ENCODE results near the gene MAP3K21.

The MAP3K21 gene

DNA sequence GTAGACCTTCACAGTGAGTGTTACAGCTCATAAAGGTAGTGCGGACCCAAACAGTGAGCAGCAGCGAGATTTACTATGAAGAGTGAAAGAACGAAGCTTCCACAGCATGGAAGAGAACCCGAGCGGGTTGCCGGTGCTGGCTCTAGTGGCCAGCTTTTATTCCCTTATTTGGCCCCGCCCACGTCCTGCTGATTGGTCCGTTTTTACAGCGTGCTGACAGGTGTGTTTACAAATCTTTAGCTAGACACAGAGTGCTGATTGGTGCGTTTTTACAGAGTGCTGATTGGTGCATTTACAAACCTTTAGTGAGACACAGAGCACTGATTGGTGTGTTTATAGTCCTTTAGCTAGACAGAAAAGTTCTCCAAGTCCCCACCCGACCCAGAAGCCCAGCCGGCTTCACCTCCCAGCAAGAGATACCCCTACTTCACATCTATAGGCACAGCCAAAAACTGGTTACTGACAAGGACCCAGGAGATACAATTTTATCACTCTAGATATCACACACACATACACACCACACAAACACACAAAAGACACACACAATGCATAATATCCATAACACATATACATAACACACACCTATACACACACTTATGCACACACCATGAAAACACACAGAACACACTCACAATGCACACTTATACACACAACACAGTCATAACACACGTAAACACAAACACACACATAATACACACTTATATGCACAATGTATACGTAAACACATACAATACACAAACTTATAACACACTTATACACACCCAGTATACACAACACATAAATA lies 68.5 kb downstream of the MAP3K21 start:
- Histone ChIP-seq H3K9ac (ENCODE audit: low read depth, low read length) (no peak overlapping the region), H3K4me3 (ENCODE audit: low read depth, low read length) (no peak overlapping the region), H3K4me1 (ENCODE audit: control insufficient read depth, insufficient read depth, low read length) (no peaks in the 10 kb centered on the region), H3K36me3 (ENCODE audit: control insufficient read depth, insufficient read depth, low read length) (no peaks in the 10 kb centered on the region), H3K9me3 (ENCODE audit: control insufficient read depth, insufficient read depth, low read length) (no peaks in the 10 kb centered on the region), H3K27me3 (ENCODE audit: control insufficient read depth, insufficient read depth, low read length) (no peaks in the 10 kb centered on the region)

GRCh38 chr1:233406339-233406960 lies 78.9 kb downstream of the MAP3K21 start:
- no peak overlapping the region for H3K9ac ChIP-seq (ENCODE audit: low read depth, low read length)
- no peaks in the 10 kb centered on the region for H3K27me3 ChIP-seq (ENCODE audit: control insufficient read depth, insufficient read depth, low read length)
- H3K4me1 ChIP-seq (ENCODE audit: control insufficient read depth, insufficient read depth, low read length), result no peaks in the 10 kb centered on the region
- H3K4me3 ChIP-seq (ENCODE audit: low read depth, low read length), result no peak overlapping the region
- no peaks in the 10 kb centered on the region for H3K36me3 ChIP-seq (ENCODE audit: control insufficient read depth, insufficient read depth, low read length)
- no peaks in the 10 kb centered on the region for H3K9me3 ChIP-seq (ENCODE audit: control insufficient read depth, insufficient read depth, low read length)

- no peaks in the 10 kb centered on the region for H3K4me1 ChIP-seq (ENCODE audit: control insufficient read depth, insufficient read depth, low read length)
- no peaks in the 10 kb centered on the region for H3K36me3 ChIP-seq (ENCODE audit: control insufficient read depth, insufficient read depth, low read length)
- H3K9me3 ChIP-seq (ENCODE audit: control insufficient read depth, insufficient read depth, low read length), result no peaks in the 10 kb centered on the region
- H3K4me3 ChIP-seq (ENCODE audit: low read depth, low read length), result no peak overlapping the region
- H3K9ac ChIP-seq (ENCODE audit: low read depth, low read length), result no peak overlapping the region
- no peaks in the 10 kb centered on the region for H3K27me3 ChIP-seq (ENCODE audit: control insufficient read depth, insufficient read depth, low read length)
Measured at GRCh38 chr1:233406994-233407631, 79.6 kb downstream of the MAP3K21 start.

- no peaks in the 10 kb centered on the region for H3K9me3 ChIP-seq (ENCODE audit: control insufficient read depth, insufficient read depth, low read length)
- H3K36me3 ChIP-seq (ENCODE audit: control insufficient read depth, insufficient read depth, low read length), result no peaks in the 10 kb centered on the region
- H3K4me3 ChIP-seq (ENCODE audit: low read depth, low read length), result no peak overlapping the region
- no peaks in the 10 kb centered on the region for H3K27me3 ChIP-seq (ENCODE audit: control insufficient read depth, insufficient read depth, low read length)
- H3K4me1 ChIP-seq (ENCODE audit: control insufficient read depth, insufficient read depth, low read length), result no peaks in the 10 kb centered on the region
- no peak overlapping the region for H3K9ac ChIP-seq (ENCODE audit: low read depth, low read length)
Measured at GRCh38 chr1:233409540-233409939, 82.0 kb downstream of the MAP3K21 start.

- Histone ChIP-seq H3K4me1 (ENCODE audit: control insufficient read depth, insufficient read depth, low read length) (no peaks in the 10 kb centered on the region), H3K36me3 (ENCODE audit: control insufficient read depth, insufficient read depth, low read length) (no peaks in the 10 kb centered on the region), H3K27me3 (ENCODE audit: control insufficient read depth, insufficient read depth, low read length) (no peaks in the 10 kb centered on the region), H3K9ac (ENCODE audit: low read depth, low read length) (no peak overlapping the region), H3K9me3 (ENCODE audit: control insufficient read depth, insufficient read depth, low read length) (no peaks in the 10 kb centered on the region), H3K4me3 (ENCODE audit: low read depth, low read length) (no peak overlapping the region)
Measured at GRCh38 chr1:233410906-233411305, 83.4 kb downstream of the MAP3K21 start.

- no peaks in the 10 kb centered on the region for H3K36me3 ChIP-seq (ENCODE audit: control insufficient read depth, insufficient read depth, low read length)
- no peaks in the 10 kb centered on the region for H3K27me3 ChIP-seq (ENCODE audit: control insufficient read depth, insufficient read depth, low read length)
- H3K4me3 ChIP-seq (ENCODE audit: low read depth, low read length), result no peak overlapping the region
- no peak overlapping the region for H3K9ac ChIP-seq (ENCODE audit: low read depth, low read length)
- H3K4me1 ChIP-seq (ENCODE audit: control insufficient read depth, insufficient read depth, low read length), result no peaks in the 10 kb centered on the region
- H3K9me3 ChIP-seq (ENCODE audit: control insufficient read depth, insufficient read depth, low read length), result no peaks in the 10 kb centered on the region
Measured at GRCh38 chr1:233412812-233413211, 85.3 kb downstream of the MAP3K21 start.

DNA sequence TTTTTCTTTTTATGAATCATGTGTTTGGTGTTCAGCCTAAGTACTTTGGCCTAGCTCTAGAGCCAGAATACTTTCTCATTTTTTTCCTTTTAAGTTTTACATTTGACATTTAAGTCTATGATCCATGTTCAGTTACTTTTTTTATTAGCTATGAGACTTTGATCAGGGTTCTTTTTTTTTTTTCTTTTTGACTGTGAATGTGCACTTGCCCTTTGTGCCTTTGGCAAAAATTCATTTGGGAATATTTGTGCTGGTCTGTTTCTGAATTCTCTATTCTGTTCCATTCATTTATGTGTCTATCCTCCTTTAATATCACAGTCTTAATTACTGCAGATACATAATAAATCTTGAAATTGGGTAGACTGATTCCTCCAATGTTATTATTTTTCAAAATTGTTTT lies 93.8 kb downstream of the MAP3K21 start:
- Histone ChIP-seq H3K9ac (ENCODE audit: low read depth, low read length) (no peak overlapping the region), H3K27me3 (ENCODE audit: control insufficient read depth, insufficient read depth, low read length) (no peaks in the 10 kb centered on the region), H3K4me3 (ENCODE audit: low read depth, low read length) (no peak overlapping the region), H3K36me3 (ENCODE audit: control insufficient read depth, insufficient read depth, low read length) (no peaks in the 10 kb centered on the region), H3K9me3 (ENCODE audit: control insufficient read depth, insufficient read depth, low read length) (no peaks in the 10 kb centered on the region), H3K4me1 (ENCODE audit: control insufficient read depth, insufficient read depth, low read length) (no peaks in the 10 kb centered on the region)

- no peaks in the 10 kb centered on the region for H3K4me1 ChIP-seq (ENCODE audit: control insufficient read depth, insufficient read depth, low read length)
- no peaks in the 10 kb centered on the region for H3K36me3 ChIP-seq (ENCODE audit: control insufficient read depth, insufficient read depth, low read length)
- no peak overlapping the region for H3K4me3 ChIP-seq (ENCODE audit: low read depth, low read length)
- H3K27me3 ChIP-seq (ENCODE audit: control insufficient read depth, insufficient read depth, low read length), result no peaks in the 10 kb centered on the region
- H3K9ac ChIP-seq (ENCODE audit: low read depth, low read length), result no peak overlapping the region
- H3K9me3 ChIP-seq (ENCODE audit: control insufficient read depth, insufficient read depth, low read length), result no peaks in the 10 kb centered on the region
Measured at GRCh38 chr1:233424779-233425178, 97.3 kb downstream of the MAP3K21 start.

DNA sequence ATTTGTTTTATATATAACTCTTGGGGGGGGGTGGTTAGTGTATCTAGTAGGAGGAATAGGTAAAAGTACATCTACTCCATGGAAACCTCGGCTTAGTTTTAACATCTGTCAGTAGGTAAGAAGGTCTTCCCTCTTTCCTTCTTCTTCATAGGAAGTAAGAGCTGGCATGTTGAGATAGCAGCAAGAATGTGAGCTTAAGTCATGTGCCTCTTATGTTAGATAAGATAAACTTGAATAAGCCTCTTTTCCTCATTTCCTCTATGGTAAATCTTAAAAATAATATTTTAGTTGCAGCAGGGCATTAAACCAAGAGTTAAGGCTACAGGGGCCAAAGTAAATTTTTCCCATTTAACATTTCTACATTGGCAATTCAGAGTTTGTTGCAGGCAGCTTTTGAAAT lies 100.4 kb downstream of the MAP3K21 start:
- Histone ChIP-seq H3K36me3 (ENCODE audit: control insufficient read depth, insufficient read depth, low read length) (no peaks in the 10 kb centered on the region), H3K27me3 (ENCODE audit: control insufficient read depth, insufficient read depth, low read length) (no peaks in the 10 kb centered on the region), H3K9me3 (ENCODE audit: control insufficient read depth, insufficient read depth, low read length) (no peaks in the 10 kb centered on the region), H3K4me3 (ENCODE audit: low read depth, low read length) (no peak overlapping the region), H3K4me1 (ENCODE audit: control insufficient read depth, insufficient read depth, low read length) (no peaks in the 10 kb centered on the region), H3K9ac (ENCODE audit: low read depth, low read length) (no peak overlapping the region)

DNA sequence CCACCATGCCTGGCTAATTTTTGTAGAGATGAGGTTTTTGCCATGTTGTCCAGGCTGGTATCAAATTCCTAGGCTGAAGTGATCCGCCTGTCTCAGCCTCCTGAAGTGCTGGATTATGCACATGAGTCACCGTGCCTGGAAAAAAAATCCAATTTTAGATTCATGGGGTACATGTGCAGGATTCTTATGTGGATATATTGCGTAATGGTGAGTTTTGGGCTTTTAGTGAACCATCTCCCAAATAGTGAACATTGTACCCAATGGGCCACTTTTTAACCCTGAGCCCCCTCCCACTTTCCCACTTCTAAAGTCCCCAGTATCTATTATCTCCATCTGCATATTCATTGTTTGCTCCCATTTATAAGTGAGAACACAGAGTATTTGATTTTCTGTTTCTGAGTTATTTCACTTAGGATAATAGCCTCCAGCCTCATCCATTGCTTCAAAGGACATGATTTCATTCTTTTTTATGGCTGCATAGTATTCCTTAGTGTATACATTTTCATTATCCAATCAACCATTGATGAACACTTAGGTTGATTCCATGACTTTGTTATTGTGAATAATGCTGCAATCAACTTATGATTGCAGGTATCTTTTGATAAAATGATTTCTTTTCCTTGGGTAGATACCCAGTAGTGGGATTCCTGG lies 104.4 kb downstream of the MAP3K21 start:
- Histone ChIP-seq H3K4me3 (ENCODE audit: low read depth, low read length) (no peak overlapping the region), H3K27me3 (ENCODE audit: control insufficient read depth, insufficient read depth, low read length) (no peaks in the 10 kb centered on the region), H3K36me3 (ENCODE audit: control insufficient read depth, insufficient read depth, low read length) (no peaks in the 10 kb centered on the region), H3K4me1 (ENCODE audit: control insufficient read depth, insufficient read depth, low read length) (no peaks in the 10 kb centered on the region), H3K9ac (ENCODE audit: low read depth, low read length) (no peak overlapping the region), H3K9me3 (ENCODE audit: control insufficient read depth, insufficient read depth, low read length) (no peaks in the 10 kb centered on the region)

GRCh38 chr1:233432916-233433315 lies 105.4 kb downstream of the MAP3K21 start:
- Histone ChIP-seq H3K27me3 (ENCODE audit: control insufficient read depth, insufficient read depth, low read length) (no peaks in the 10 kb centered on the region), H3K4me3 (ENCODE audit: low read depth, low read length) (no peak overlapping the region), H3K9ac (ENCODE audit: low read depth, low read length) (no peak overlapping the region), H3K9me3 (ENCODE audit: control insufficient read depth, insufficient read depth, low read length) (no peaks in the 10 kb centered on the region), H3K4me1 (ENCODE audit: control insufficient read depth, insufficient read depth, low read length) (no peaks in the 10 kb centered on the region), H3K36me3 (ENCODE audit: control insufficient read depth, insufficient read depth, low read length) (no peaks in the 10 kb centered on the region)
